Measurements from ENCODE around the gene LBX1. TPM values are rescaled to one million over a fixed set of nuclear protein-coding genes. Genes with fewer than 3 reads are reported as not detected.

LBX1 gene
- not detected for total RNA-seq

- DNase-seq (peak; percentile 42), ATAC-seq (ENCODE audit: low read depth) (no peak)
- peaks cover 81% of the 10 kb centered on the region for H3K27me3 Mint-ChIP-seq
- no peak within 1 kb of the TSS for H3K4me3 Mint-ChIP-seq
- POLR2A ChIA-PET, result no interaction called here
- H3K4me1 Mint-ChIP-seq, result peaks cover 14% of the 10 kb centered on the region
- H3K27ac Mint-ChIP-seq, result no peak within 1 kb of the TSS
- H3K9me3 Mint-ChIP-seq, result no peaks in the 10 kb centered on the region
- H3K36me3 Mint-ChIP-seq, result no peaks in the 10 kb centered on the region
Observed at GRCh38 chr10:101229266-101230182, at the start of gene LBX1. TSS of gene LBX1 (minus strand) at chr10:101229463. CDS start at chr10:101228815, 648 bp downstream.

- Mint-ChIP-seq H3K27me3 (peaks cover 18% of the 10 kb centered on the region), H3K36me3 (no peaks in the 10 kb centered on the region), H3K27ac (no peak overlapping the region), H3K4me3 (no peak overlapping the region), H3K4me1 (peaks cover 2% of the 10 kb centered on the region), H3K9me3 (no peaks in the 10 kb centered on the region)
- DNase-seq (no peak), ATAC-seq (ENCODE audit: low read depth) (no peak)
- POLR2A ChIA-PET, result no interaction called here
Observed at GRCh38 chr10:101273741-101274140, 44.5 kb upstream of the LBX1 start.

GRCh38 chr10:101273330-101273729 lies 44.1 kb upstream of the LBX1 start:
- POLR2A ChIA-PET, result no interaction called here
- Mint-ChIP-seq H3K9me3 (no peaks in the 10 kb centered on the region), H3K27me3 (peaks cover 18% of the 10 kb centered on the region), H3K27ac (no peak overlapping the region), H3K36me3 (no peaks in the 10 kb centered on the region), H3K4me3 (no peak overlapping the region), H3K4me1 (peaks cover 2% of the 10 kb centered on the region)
- DNase-seq (no peak), ATAC-seq (ENCODE audit: low read depth) (no peak)

- H3K27ac Mint-ChIP-seq, result no peak overlapping the region
- DNase-seq (peak; percentile 60), ATAC-seq (ENCODE audit: low read depth) (peak; percentile 80)
- no peaks in the 10 kb centered on the region for H3K36me3 Mint-ChIP-seq
- H3K4me1 Mint-ChIP-seq, result peaks cover 2% of the 10 kb centered on the region
- no peaks in the 10 kb centered on the region for H3K9me3 Mint-ChIP-seq
- peaks cover 18% of the 10 kb centered on the region for H3K27me3 Mint-ChIP-seq
- POLR2A ChIA-PET, result no interaction called here
- H3K4me3 Mint-ChIP-seq, result no peak overlapping the region
Observed at GRCh38 chr10:101272229-101272868, 43.1 kb upstream of the LBX1 start.

- H3K9me3 Mint-ChIP-seq, result no peaks in the 10 kb centered on the region
- POLR2A ChIA-PET, result no interaction called here
- peaks cover 2% of the 10 kb centered on the region for H3K4me1 Mint-ChIP-seq
- DNase-seq (no peak), ATAC-seq (ENCODE audit: low read depth) (no peak)
- no peak overlapping the region for H3K27ac Mint-ChIP-seq
- H3K4me3 Mint-ChIP-seq, result no peak overlapping the region
- H3K27me3 Mint-ChIP-seq, result peaks cover 16% of the 10 kb centered on the region
- no peaks in the 10 kb centered on the region for H3K36me3 Mint-ChIP-seq
Observed at GRCh38 chr10:101270763-101271162, 41.5 kb upstream of the LBX1 start.

GRCh38 chr10:101267776-101268175 lies 38.5 kb upstream of the LBX1 start:
- ATAC-seq (ENCODE audit: low read depth), result no peak
- peaks cover 22% of the 10 kb centered on the region for H3K27me3 Mint-ChIP-seq
- no peak overlapping the region for H3K27ac Mint-ChIP-seq
- H3K36me3 Mint-ChIP-seq, result no peaks in the 10 kb centered on the region
- no peaks in the 10 kb centered on the region for H3K9me3 Mint-ChIP-seq
- H3K4me3 Mint-ChIP-seq, result no peak overlapping the region
- POLR2A ChIA-PET, result interaction anchor here (0.6 kb wide), 1 partner anchor 132 kb away, joined by 4 read pairs; no protein-coding TSS in a partner anchor
- no peak for DNase-seq
- H3K4me1 Mint-ChIP-seq, result peaks cover 2% of the 10 kb centered on the region

GRCh38 chr10:101267290-101267680 lies 38.0 kb upstream of the LBX1 start:
- POLR2A ChIA-PET, result interaction anchor here (0.6 kb wide), 1 partner anchor 132 kb away, joined by 4 read pairs; no protein-coding TSS in a partner anchor
- ATAC-seq (ENCODE audit: low read depth), result no peak
- H3K4me3 Mint-ChIP-seq, result no peak overlapping the region

GRCh38 chr10:101266381-101267289 lies 37.4 kb upstream of the LBX1 start:
- no peaks in the 10 kb centered on the region for H3K9me3 Mint-ChIP-seq
- H3K27me3 Mint-ChIP-seq, result peaks cover 23% of the 10 kb centered on the region
- H3K27ac Mint-ChIP-seq, result no peak overlapping the region
- H3K4me1 Mint-ChIP-seq, result no peaks in the 10 kb centered on the region
- no peak overlapping the region for H3K4me3 Mint-ChIP-seq
- H3K36me3 Mint-ChIP-seq, result no peaks in the 10 kb centered on the region
- ATAC-seq (ENCODE audit: low read depth), result no peak
- POLR2A ChIA-PET, result no interaction called here
- DNase-seq, result no peak

More at GRCh38 chr10:101267290-101267680, 38.0 kb upstream of the LBX1 start:
- Mint-ChIP-seq H3K27me3 (peaks cover 21% of the 10 kb centered on the region), H3K9me3 (no peaks in the 10 kb centered on the region), H3K4me1 (peaks cover under 1% of the 10 kb centered on the region), H3K36me3 (no peaks in the 10 kb centered on the region), H3K27ac (no peak overlapping the region)
- no peak for DNase-seq

- Mint-ChIP-seq H3K27me3 (peaks cover 33% of the 10 kb centered on the region), H3K9me3 (no peaks in the 10 kb centered on the region), H3K4me1 (peaks cover 2% of the 10 kb centered on the region), H3K27ac (no peak overlapping the region), H3K4me3 (no peak overlapping the region), H3K36me3 (no peaks in the 10 kb centered on the region)
- POLR2A ChIA-PET, result no interaction called here
- ATAC-seq (ENCODE audit: low read depth) (no peak), DNase-seq (no peak)
Observed at GRCh38 chr10:101263150-101263752, 34.0 kb upstream of the LBX1 start.

GRCh38 chr10:101262147-101262546 lies 32.9 kb upstream of the LBX1 start:
- DNase-seq, result no peak
- peaks cover 2% of the 10 kb centered on the region for H3K4me1 Mint-ChIP-seq
- peaks cover 38% of the 10 kb centered on the region for H3K27me3 Mint-ChIP-seq
- POLR2A ChIA-PET, result no interaction called here
- no peak for ATAC-seq (ENCODE audit: low read depth)
- no peak overlapping the region for H3K4me3 Mint-ChIP-seq
- no peak overlapping the region for H3K27ac Mint-ChIP-seq
- no peaks in the 10 kb centered on the region for H3K36me3 Mint-ChIP-seq
- no peaks in the 10 kb centered on the region for H3K9me3 Mint-ChIP-seq

GRCh38 chr10:101261702-101262101 lies 32.4 kb upstream of the LBX1 start:
- Mint-ChIP-seq H3K4me3 (no peak overlapping the region), H3K27me3 (peaks cover 38% of the 10 kb centered on the region), H3K36me3 (no peaks in the 10 kb centered on the region), H3K9me3 (no peaks in the 10 kb centered on the region), H3K4me1 (peaks cover 2% of the 10 kb centered on the region), H3K27ac (no peak overlapping the region)
- ATAC-seq (ENCODE audit: low read depth) (no peak), DNase-seq (no peak)
- POLR2A ChIA-PET, result no interaction called here

- Mint-ChIP-seq H3K27ac (no peak overlapping the region), H3K27me3 (peaks cover 38% of the 10 kb centered on the region), H3K9me3 (no peaks in the 10 kb centered on the region), H3K4me3 (no peak overlapping the region), H3K36me3 (no peaks in the 10 kb centered on the region), H3K4me1 (peaks cover 2% of the 10 kb centered on the region)
- ATAC-seq (ENCODE audit: low read depth) (no peak), DNase-seq (no peak)
- POLR2A ChIA-PET, result no interaction called here
Observed at GRCh38 chr10:101260764-101261481, 31.7 kb upstream of the LBX1 start.

Data from activated naive CD8-positive, alpha-beta T cell treated with anti-CD3 and anti-CD28 coated beads, Interleukin-2, amount 10 ng/mL, durations not matched to agents 7 days and 5 days (primary cell).